ENCODE results near the gene FAM151B. TPM values are rescaled to one million over a fixed set of nuclear protein-coding genes. Genes with fewer than 3 reads are reported as not detected.
"Not testable (repeated sequence)": the region's sequence is repeated elsewhere in the genome, so short reads cannot be mapped to it uniquely, and the experiment has no call there.

Gene FAM151B
- total RNA-seq, 2 experiments from 2014 or later = 0.15 to 0.36 TPM

DNA sequence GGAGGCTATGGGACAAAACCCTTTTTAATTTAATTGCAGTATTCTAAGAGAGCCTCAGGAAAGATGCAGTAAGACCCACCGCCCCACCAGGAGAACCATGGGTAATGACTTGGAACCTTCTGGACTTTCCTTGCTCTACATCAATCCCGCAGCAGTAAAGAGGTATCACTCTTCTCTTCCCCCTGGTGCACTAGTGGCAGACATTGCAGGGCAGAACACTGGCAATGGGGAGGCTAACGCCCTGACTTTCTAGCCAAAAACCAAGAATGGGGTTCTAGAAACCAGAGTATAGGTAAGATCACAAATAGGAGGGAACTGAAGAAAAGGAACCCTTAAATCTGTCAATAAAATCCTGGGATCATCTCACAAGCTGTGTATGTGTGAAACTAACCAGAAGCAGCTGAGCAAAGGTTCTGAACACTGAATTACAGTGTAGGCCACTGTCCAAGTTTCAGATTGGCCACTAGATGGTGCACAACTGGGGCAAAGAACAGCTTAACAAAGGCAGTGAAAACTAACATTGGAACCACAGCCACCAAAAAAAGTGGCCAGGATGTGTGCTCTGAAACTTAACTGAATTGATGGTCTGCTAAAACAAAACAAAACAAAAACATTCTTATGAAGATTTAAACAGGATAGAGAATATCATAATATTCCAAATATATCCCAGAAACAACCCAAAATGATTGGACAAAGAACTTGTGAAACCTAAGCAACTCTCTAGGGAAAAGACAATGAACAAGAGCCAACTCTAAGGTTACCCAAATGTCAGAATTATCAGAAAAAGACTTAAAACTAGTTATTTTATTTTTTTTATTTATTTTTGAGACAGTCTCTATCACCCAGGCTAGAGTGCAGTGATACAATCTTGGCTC lies 6.6 kb upstream of the FAM151B start:
- H3K4me3 Mint-ChIP-seq = no peak overlapping the region
- DNase-seq = peak; percentile 60
- H3K9me3 Mint-ChIP-seq = peaks cover 13% of the 10 kb centered on the region
- H3K4me1 Mint-ChIP-seq (ENCODE audit: low read depth) = no peaks in the 10 kb centered on the region
- peaks cover 11% of the 10 kb centered on the region for H3K36me3 Mint-ChIP-seq (ENCODE audit: low read depth)
- intact Hi-C loops (cut with micrococcal nuclease) = loop anchor here (1.0 to 10.0 kb wide), 3 partner anchors 191 to 714 kb away; no protein-coding TSS in a partner anchor
- H3K27me3 Mint-ChIP-seq (ENCODE audit: low read depth) = no peaks in the 10 kb centered on the region
- CTCF ChIA-PET = interaction anchor here (0.6 to 1.5 kb wide), 12 partner anchors 13 to 714 kb away, joined by 3 to 5 read pairs (median 4); partner anchors contain the start of gene ZFYVE16
- H3K27ac Mint-ChIP-seq = no peak overlapping the region

DNA sequence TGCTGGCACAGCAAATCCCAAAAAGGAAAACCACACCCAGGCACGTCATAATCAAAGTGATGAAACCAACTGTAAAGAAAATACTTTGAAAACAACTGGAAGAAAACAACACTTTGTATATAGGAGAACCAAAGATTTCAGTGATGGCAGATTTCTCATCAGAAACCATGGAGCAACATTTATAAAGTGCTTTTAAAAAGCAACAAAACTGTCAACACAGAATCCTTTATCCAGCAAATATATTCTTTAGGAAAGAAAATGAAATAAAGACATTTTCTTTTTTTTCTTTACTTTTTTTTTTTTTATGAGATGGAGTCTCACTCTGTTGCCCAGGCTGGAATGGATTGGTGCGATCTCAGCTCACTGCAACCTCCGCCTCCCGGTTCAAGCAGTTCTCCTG lies 5.3 kb upstream of the FAM151B start:
- Mint-ChIP-seq H3K4me3 (no peak overlapping the region), H3K4me1 (ENCODE audit: low read depth) (peaks cover 7% of the 10 kb centered on the region), H3K27me3 (ENCODE audit: low read depth) (no peaks in the 10 kb centered on the region), H3K9me3 (peaks cover 13% of the 10 kb centered on the region), H3K36me3 (ENCODE audit: low read depth) (peaks cover 13% of the 10 kb centered on the region), H3K27ac (no peak overlapping the region)
- DNase-seq = no peak
- CTCF ChIA-PET = interaction anchor here (1.0 kb wide), 1 partner anchor 35 kb away, joined by 3 read pairs; no protein-coding TSS in a partner anchor
- intact Hi-C loops (cut with micrococcal nuclease) = loop anchor here (10.0 kb wide), 1 partner anchor 682 kb away; no protein-coding TSS in a partner anchor

DNA sequence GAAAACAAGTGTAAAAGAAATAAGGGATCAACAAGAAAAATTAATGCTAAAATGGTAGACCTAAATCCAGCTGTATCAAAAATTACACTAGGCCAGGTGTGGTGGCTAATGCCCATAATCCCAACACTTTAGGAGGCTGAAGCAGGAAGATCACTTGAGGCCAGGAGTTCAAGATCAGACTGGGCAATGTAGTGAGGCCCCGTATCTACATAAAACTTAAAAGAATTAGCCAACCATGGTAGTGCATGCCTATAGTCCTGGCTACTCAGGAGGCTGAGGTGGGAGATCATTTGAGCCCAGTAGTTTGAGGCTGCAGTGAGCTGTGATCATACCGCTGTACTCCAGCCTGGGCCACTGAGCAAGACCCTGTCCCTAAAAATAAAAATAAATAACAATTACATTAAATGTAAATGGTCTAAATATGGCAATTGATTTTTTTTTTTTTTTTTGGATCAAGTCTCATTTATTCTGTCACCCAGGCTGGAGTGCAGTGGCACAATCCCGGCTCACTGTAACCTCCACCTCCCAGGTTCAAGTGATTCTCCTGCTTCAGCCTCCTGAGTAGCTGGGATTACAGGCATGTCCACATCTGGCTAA lies 4.2 kb upstream of the FAM151B start:
- H3K4me1 Mint-ChIP-seq (ENCODE audit: low read depth) = peaks cover 11% of the 10 kb centered on the region
- CTCF ChIA-PET = interaction anchor here (0.6 kb wide), 1 partner anchor 25 kb away, joined by 4 read pairs; no protein-coding TSS in a partner anchor
- DNase-seq = no peak
- no peaks in the 10 kb centered on the region for H3K27me3 Mint-ChIP-seq (ENCODE audit: low read depth)
- peaks cover 13% of the 10 kb centered on the region for H3K36me3 Mint-ChIP-seq (ENCODE audit: low read depth)
- peaks cover 13% of the 10 kb centered on the region for H3K9me3 Mint-ChIP-seq
- no peak overlapping the region for H3K4me3 Mint-ChIP-seq
- no peak overlapping the region for H3K27ac Mint-ChIP-seq
- intact Hi-C loops (cut with micrococcal nuclease) = loop anchor here (10.0 kb wide), 1 partner anchor 681 kb away; no protein-coding TSS in a partner anchor

DNA sequence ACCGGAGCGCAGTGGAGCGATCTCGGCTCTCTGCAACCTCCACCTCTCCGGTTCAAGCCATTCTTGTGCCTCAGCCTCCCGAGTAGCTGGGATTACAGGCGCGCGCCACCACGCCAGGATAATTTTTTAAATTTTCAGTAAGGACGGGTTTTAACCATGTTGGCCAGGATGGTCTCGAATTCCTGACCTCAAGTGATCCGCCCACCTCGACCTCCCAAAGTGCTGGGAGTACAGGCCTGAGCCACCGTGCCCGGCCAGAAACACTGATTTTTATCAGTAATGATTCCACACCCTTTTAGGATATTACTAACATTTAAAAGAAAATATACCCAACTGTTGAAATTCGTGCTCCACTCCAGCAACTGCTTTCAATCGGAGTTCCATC lies 464 bp upstream of the FAM151B start:
- Mint-ChIP-seq H3K4me3 (peak overlapping the region; percentile 79), H3K4me1 (ENCODE audit: low read depth) (peaks cover 13% of the 10 kb centered on the region), H3K27me3 (ENCODE audit: low read depth) (no peaks in the 10 kb centered on the region), H3K36me3 (ENCODE audit: low read depth) (peaks cover 7% of the 10 kb centered on the region), H3K9me3 (peaks cover 7% of the 10 kb centered on the region), H3K27ac (no peak overlapping the region)
- no peak for DNase-seq
- CTCF ChIA-PET = no interaction called here
- intact Hi-C loops (cut with micrococcal nuclease) = loop anchor here (5.0 to 10.0 kb wide), 2 partner anchors 395 to 677 kb away; no protein-coding TSS in a partner anchor

DNA sequence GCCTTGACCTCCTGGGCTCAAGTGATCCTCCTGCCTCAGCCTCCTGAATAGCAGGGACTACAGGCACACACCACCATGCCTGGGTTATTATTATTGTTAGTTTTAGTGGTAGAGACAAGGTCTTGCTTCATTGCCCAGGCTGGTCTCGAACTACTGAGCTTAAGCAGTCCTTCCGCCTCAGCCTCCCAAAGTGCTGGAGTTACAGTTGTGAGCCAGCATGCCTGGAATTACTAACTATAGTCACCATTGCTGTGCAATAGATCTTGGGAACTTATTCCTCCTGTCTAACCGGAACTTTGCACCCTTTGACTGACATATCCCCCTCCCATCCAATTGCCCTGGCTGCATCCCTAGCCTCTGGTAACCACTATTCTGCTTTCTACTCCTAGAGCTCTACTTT lies 3.4 kb downstream of the FAM151B start:
- H3K9me3 Mint-ChIP-seq = no peaks in the 10 kb centered on the region
- CTCF ChIA-PET = no interaction called here
- H3K36me3 Mint-ChIP-seq (ENCODE audit: low read depth) = peaks cover 2% of the 10 kb centered on the region
- DNase-seq = no peak
- intact Hi-C loops (cut with micrococcal nuclease) = no loop called here
- no peaks in the 10 kb centered on the region for H3K27me3 Mint-ChIP-seq (ENCODE audit: low read depth)
- peaks cover 13% of the 10 kb centered on the region for H3K4me1 Mint-ChIP-seq (ENCODE audit: low read depth)
- H3K27ac Mint-ChIP-seq = no peak overlapping the region
- H3K4me3 Mint-ChIP-seq = no peak overlapping the region

DNA sequence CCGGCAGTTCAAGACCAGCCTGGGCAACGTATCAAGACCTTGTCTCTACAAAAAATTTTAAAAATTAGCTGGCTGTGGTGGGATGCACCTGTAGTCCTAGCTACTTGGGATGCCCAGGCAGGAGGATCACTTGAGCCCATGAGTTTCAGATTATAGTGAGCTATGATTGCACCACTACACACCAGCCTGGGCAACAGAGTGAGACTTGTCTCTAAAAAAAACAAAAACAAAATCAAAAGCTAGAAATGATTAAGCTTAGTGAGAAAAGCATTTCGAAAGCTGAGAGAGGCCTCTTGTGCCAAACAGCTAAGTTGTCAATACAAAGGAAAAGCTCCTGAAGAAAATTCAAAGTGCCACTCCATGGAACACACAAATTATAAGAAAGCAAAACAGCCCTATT lies 4.8 kb downstream of the FAM151B start:
- Mint-ChIP-seq H3K27ac (no peak overlapping the region), H3K9me3 (no peaks in the 10 kb centered on the region), H3K36me3 (ENCODE audit: low read depth) (no peaks in the 10 kb centered on the region), H3K4me3 (no peak overlapping the region), H3K27me3 (ENCODE audit: low read depth) (no peaks in the 10 kb centered on the region), H3K4me1 (ENCODE audit: low read depth) (peaks cover 6% of the 10 kb centered on the region)
- intact Hi-C loops (cut with micrococcal nuclease) = no loop called here
- no peak for DNase-seq
- CTCF ChIA-PET = interaction anchor here (0.8 kb wide), 1 partner anchor 10 kb away, joined by 3 read pairs; no protein-coding TSS in a partner anchor

DNA sequence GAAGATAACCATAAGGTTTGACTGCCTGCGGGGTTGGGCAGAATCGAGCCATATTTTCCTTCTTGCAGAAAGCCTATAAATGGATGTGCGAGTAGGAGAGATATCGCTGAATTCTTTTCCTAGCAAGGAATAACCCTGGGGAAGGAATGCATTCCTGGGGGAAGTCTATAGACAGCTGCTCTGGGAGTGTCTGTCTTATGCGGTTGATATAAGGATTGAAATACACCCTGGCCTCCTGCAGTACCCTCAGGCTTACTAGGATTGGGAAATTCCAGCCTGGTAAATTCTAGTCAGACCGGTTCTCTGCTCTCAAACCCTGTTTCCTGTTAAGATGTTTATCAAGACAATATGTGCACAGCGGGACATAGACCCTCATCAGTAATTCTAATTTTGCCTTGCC lies 5.5 kb downstream of the FAM151B start:
- H3K9me3 Mint-ChIP-seq; DNase-seq; H3K27ac Mint-ChIP-seq; H3K27me3 Mint-ChIP-seq (ENCODE audit: low read depth); intact Hi-C loops (cut with micrococcal nuclease); H3K36me3 Mint-ChIP-seq (ENCODE audit: low read depth); H3K4me1 Mint-ChIP-seq (ENCODE audit: low read depth); H3K4me3 Mint-ChIP-seq: not testable (repeated sequence)
- CTCF ChIA-PET = interaction anchor here (0.8 kb wide), 1 partner anchor 10 kb away, joined by 3 read pairs; no protein-coding TSS in a partner anchor

DNA sequence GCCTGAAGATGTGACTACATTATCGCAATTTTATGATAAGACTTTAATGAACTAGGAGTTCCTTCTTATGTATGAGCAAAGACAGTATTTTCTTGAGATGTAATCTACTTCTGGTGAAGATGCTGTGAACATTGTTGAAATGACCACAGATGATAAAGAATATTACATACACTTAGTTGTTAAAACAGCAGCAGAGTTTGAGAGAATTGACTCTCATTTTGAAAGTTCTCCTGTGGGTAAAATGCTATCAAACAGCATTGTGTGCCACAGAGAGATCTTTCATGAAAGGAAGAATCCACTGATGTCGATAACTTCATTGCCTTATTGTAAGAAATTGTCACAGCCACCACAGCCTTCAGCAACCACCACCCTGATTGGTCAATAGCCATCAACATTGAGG lies 8.0 kb downstream of the FAM151B start:
- Mint-ChIP-seq H3K9me3 (no peaks in the 10 kb centered on the region), H3K4me1 (ENCODE audit: low read depth) (no peaks in the 10 kb centered on the region), H3K27ac (no peak overlapping the region), H3K4me3 (no peak overlapping the region), H3K27me3 (ENCODE audit: low read depth) (no peaks in the 10 kb centered on the region), H3K36me3 (ENCODE audit: low read depth) (no peaks in the 10 kb centered on the region)
- CTCF ChIA-PET = interaction anchor here (1.5 kb wide), 1 partner anchor 16 kb away, joined by 4 read pairs; no protein-coding TSS in a partner anchor
- intact Hi-C loops (cut with micrococcal nuclease) = no loop called here
- no peak for DNase-seq

DNA sequence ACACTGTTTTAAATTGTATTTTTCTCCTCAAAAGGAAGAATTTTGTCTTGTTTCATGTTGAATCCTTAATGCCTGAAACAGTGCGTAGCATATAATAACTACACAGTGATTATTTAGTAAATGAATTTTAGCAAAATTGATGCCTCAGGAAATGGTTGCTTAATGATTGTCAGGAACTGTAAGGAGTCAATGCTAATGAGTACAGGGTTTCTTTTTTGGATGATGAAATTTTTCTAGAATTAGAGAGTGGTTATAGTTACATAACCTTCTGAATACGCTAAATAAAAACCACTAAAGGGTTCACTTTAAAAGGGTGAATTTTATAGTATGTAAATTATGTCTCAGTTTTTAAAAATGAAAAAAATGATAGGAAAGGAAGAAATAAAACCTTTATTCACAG lies 14.9 kb downstream of the FAM151B start:
- no peaks in the 10 kb centered on the region for H3K9me3 Mint-ChIP-seq
- no peak overlapping the region for H3K27ac Mint-ChIP-seq
- H3K36me3 Mint-ChIP-seq (ENCODE audit: low read depth) = no peaks in the 10 kb centered on the region
- H3K4me3 Mint-ChIP-seq = no peak overlapping the region
- CTCF ChIA-PET = interaction anchor here (0.7 kb wide), 1 partner anchor 10 kb away, joined by 3 read pairs; no protein-coding TSS in a partner anchor
- DNase-seq = no peak
- peaks cover 3% of the 10 kb centered on the region for H3K4me1 Mint-ChIP-seq (ENCODE audit: low read depth)
- H3K27me3 Mint-ChIP-seq (ENCODE audit: low read depth) = no peaks in the 10 kb centered on the region
- intact Hi-C loops (cut with micrococcal nuclease) = no loop called here

DNA sequence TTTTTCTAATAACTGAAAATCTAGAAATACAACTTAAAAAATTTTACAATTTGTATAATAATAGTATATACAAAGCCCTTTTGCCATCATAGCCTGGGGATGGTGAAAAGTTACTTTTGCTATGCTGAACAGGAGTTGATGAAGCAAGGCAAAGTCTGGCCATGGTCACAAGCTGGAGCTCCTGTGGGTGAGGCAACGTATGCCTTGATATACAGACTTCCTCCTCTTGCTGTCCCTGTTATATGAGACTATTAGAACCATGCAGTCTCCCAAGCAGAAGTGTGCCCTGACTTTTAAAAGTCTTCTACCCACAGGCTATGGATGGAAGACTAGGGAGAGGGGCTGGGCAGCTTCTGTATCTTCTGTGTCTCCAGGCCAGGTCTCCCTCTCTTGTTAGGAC lies 15.7 kb downstream of the FAM151B start:
- Mint-ChIP-seq H3K27me3 (ENCODE audit: low read depth) (no peaks in the 10 kb centered on the region), H3K27ac (no peak overlapping the region), H3K9me3 (no peaks in the 10 kb centered on the region), H3K4me1 (ENCODE audit: low read depth) (peaks cover 3% of the 10 kb centered on the region), H3K36me3 (ENCODE audit: low read depth) (no peaks in the 10 kb centered on the region), H3K4me3 (no peak overlapping the region)
- intact Hi-C loops (cut with micrococcal nuclease) = no loop called here
- CTCF ChIA-PET = no interaction called here
- DNase-seq = no peak

DNA sequence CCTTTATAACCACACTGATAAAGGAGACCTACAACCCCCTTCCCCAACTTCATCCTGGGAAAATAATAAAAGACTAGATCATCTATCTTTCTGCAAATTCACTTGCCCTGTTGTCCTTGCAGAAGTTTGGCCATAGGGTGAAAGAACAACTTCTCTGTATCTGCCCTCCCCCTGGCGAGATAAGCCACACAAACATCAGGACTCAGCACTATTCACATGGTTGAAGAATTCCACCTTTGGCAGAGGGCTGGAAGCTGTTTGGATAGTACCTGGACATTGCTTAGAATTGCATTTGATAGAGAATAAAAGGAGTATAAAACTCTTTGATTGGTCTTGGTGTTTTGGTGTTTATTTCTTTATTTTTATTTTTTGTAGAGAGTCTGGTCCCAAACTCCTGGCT lies 16.9 kb downstream of the FAM151B start:
- Mint-ChIP-seq H3K27ac (no peak overlapping the region), H3K9me3 (no peaks in the 10 kb centered on the region), H3K36me3 (ENCODE audit: low read depth) (no peaks in the 10 kb centered on the region), H3K27me3 (ENCODE audit: low read depth) (no peaks in the 10 kb centered on the region), H3K4me1 (ENCODE audit: low read depth) (peaks cover 3% of the 10 kb centered on the region), H3K4me3 (no peak overlapping the region)
- DNase-seq = no peak
- intact Hi-C loops (cut with micrococcal nuclease) = no loop called here
- CTCF ChIA-PET = no interaction called here

DNA sequence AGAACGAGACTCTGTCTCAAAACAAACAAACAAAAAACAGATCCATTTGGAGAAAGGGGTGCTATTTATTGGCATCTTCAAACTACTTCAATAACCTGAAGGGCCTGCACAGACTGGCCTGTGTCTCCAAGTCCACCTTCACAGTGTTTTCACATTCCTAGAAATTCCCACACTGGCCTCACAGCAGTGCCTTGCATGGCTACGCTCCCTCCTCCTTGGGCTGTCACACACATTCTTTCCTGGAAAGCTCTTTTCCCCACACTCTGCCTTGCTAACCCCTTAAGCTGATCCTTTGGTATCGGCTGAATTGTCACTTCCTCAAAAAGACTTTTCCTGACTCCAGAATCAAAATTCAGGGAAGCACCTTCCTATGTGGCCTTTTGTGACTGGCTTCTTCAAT lies 19.8 kb downstream of the FAM151B start:
- no peak overlapping the region for H3K4me3 Mint-ChIP-seq
- no peak for DNase-seq
- no peaks in the 10 kb centered on the region for H3K36me3 Mint-ChIP-seq (ENCODE audit: low read depth)
- no peak overlapping the region for H3K27ac Mint-ChIP-seq
- H3K9me3 Mint-ChIP-seq = no peaks in the 10 kb centered on the region
- CTCF ChIA-PET = interaction anchor here (0.5 to 1.5 kb wide), 3 partner anchors 27 to 107 kb away, joined by 3 to 4 read pairs (median 3); no protein-coding TSS in a partner anchor
- H3K27me3 Mint-ChIP-seq (ENCODE audit: low read depth) = no peaks in the 10 kb centered on the region
- intact Hi-C loops (cut with micrococcal nuclease) = no loop called here
- peaks cover 3% of the 10 kb centered on the region for H3K4me1 Mint-ChIP-seq (ENCODE audit: low read depth)
